Measurements from ENCODE around the gene F13A1.

GRCh38 chr6:6244624-6245023, 75.8 kb downstream of the F13A1 start:
- TF ChIP-seq GATA1 (IDR thresholded peaks at IDR 0.05; ENCODE audit: low read depth, low read length) (no peak), POLR2A (IDR thresholded peaks at IDR 0.05; ENCODE audit: low read length) (no peak)
